ENCODE data around the gene MYH11. TPM values are rescaled to one million over a fixed set of nuclear protein-coding genes. Genes with fewer than 3 reads are reported as not detected.

Gene MYH11
- total RNA-seq, 2 donors from 2014 or later = 968 to 2,091 TPM

DNA sequence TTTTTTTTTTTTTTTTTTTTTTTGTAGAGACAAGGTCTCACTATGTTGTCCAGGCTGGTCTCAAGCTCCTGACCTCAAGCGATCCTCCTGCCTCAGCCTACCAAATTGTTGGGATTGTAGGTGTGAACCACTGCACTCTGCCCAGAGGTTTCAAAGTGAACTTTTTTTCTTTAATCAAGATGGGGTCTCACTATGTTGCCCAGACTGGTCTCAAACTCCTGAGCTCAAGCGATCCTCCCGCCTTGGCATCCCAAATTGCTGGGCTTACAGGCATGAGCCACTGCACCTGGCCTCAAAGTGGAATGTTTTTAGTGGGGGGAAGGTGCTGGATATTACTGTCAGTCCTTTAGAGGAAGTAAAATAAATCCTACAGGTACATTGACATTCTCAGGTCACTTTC lies 43.5 kb upstream of the MYH11 start:
- H3K4me1 ChIP-seq (replicated peaks) = peaks cover 7% of the 10 kb centered on the region
- no peak for TF ChIP-seq CTCF (IDR thresholded peaks at IDR 0.05)
- no peak for TF ChIP-seq POLR2AphosphoS5 (IDR thresholded peaks at IDR 0.05)
- no peak for TF ChIP-seq POLR2A (IDR thresholded peaks at IDR 0.05)
- H3K27ac ChIP-seq = no peak overlapping the region
- no peaks in the 10 kb centered on the region for H3K36me3 ChIP-seq
- H3K4me3 ChIP-seq = no peak overlapping the region
- H3K27me3 ChIP-seq (replicated peaks; ENCODE audit: insufficient read depth) = no peaks in the 10 kb centered on the region
- WGBS = 95% methylated on average over 3 of the region's 3 CpGs
- no peak for DNase-seq (ENCODE audit: low spot score)
- intact Hi-C loops (cut with DNase I) = no loop called here
- no peaks in the 10 kb centered on the region for H3K9me3 ChIP-seq

DNA sequence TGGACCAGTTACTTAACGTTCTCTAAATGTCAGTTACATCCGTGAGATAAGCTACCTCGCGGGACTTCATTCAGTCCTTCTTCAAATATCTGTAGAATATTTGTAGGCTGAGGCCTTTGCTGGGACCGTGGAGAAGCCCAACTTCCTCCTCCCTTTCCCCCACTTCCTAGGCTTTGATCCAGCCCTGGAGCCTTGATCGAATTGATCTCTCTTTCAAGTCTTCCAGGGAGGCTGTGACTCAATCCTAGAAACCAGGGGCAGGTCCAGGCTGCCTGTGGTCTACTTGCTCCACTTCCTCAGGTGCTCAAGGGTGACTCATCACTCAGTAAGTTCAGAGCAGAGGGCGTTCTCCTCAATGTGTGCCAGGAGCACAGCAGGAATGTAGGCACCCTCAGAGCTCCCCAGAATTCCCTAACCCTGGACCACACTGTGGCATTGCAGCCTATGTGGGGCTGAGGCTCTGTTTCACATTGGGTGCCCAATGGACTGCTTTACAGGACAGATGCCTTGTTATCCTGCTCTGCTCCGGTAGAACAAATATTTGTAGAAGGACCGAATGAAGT lies 42.8 kb upstream of the MYH11 start:
- WGBS = 46% methylated on average over 9 of the region's 9 CpGs
- peak overlapping the region in 1 of 2 donors; percentile 46 for H3K27ac ChIP-seq
- H3K27me3 ChIP-seq (replicated peaks; ENCODE audit: insufficient read depth) = no peaks in the 10 kb centered on the region
- DNase-seq (ENCODE audit: low spot score) = peak; percentile 64
- intact Hi-C loops (cut with DNase I) = no loop called here
- no peaks in the 10 kb centered on the region for H3K36me3 ChIP-seq
- no peaks in the 10 kb centered on the region for H3K9me3 ChIP-seq
- H3K4me3 ChIP-seq = no peak overlapping the region
- TF ChIP-seq CTCF (IDR thresholded peaks at IDR 0.05) (no peak), POLR2AphosphoS5 (IDR thresholded peaks at IDR 0.05) (peak; percentile 68), POLR2A (IDR thresholded peaks at IDR 0.05) (no peak)
- peaks cover 7% of the 10 kb centered on the region for H3K4me1 ChIP-seq (replicated peaks)

GRCh38 chr16:15898654-15899053 lies 41.8 kb upstream of the MYH11 start:
- WGBS = 94% methylated on average over 6 of the region's 6 CpGs
- Histone ChIP-seq H3K4me3 (no peak overlapping the region), H3K27ac (no peak overlapping the region), H3K9me3 (no peaks in the 10 kb centered on the region), H3K36me3 (no peaks in the 10 kb centered on the region), H3K27me3 (replicated peaks; ENCODE audit: insufficient read depth) (no peaks in the 10 kb centered on the region), H3K4me1 (replicated peaks) (peaks cover 7% of the 10 kb centered on the region)
- TF ChIP-seq POLR2A (IDR thresholded peaks at IDR 0.05) (no peak), POLR2AphosphoS5 (IDR thresholded peaks at IDR 0.05) (no peak), CTCF (IDR thresholded peaks at IDR 0.05) (no peak)
- intact Hi-C loops (cut with DNase I) = no loop called here
- no peak for DNase-seq (ENCODE audit: low spot score)

DNA sequence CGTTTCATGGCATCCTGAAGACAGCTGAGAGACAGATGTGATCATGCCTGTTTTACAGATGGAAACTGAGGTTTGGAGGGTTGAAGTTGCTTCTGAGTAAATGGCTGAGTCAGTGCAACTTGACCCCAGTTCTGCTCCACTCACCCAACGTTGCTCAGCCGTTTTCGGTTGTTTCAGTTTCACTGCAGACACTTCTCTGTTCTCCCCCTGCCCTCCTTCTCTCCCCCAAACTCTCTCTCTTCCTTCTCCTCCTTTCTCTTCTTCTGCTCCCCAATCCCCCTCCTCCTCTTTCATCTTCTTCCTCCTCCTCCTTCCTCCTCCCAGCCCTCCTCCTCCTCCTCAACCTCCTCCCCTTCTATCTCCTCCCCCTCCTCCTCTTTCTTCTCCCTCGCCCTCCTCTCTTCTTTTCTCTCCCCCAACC lies 41.0 kb upstream of the MYH11 start:
- Histone ChIP-seq H3K27ac (no peak overlapping the region), H3K27me3 (replicated peaks; ENCODE audit: insufficient read depth) (no peaks in the 10 kb centered on the region), H3K4me3 (no peak overlapping the region), H3K9me3 (no peaks in the 10 kb centered on the region), H3K36me3 (no peaks in the 10 kb centered on the region), H3K4me1 (replicated peaks) (peaks cover 7% of the 10 kb centered on the region)
- TF ChIP-seq POLR2AphosphoS5 (IDR thresholded peaks at IDR 0.05) (no peak), POLR2A (IDR thresholded peaks at IDR 0.05) (no peak), CTCF (IDR thresholded peaks at IDR 0.05) (no peak)
- DNase-seq (ENCODE audit: low spot score) = no peak
- 60% methylated on average over 5 of the region's 5 CpGs for WGBS
- intact Hi-C loops (cut with DNase I) = no loop called here

- no peaks in the 10 kb centered on the region for H3K9me3 ChIP-seq
- WGBS = 89% methylated on average over 8 of the region's 8 CpGs
- no peaks in the 10 kb centered on the region for H3K36me3 ChIP-seq
- H3K4me3 ChIP-seq = no peak overlapping the region
- no peak for DNase-seq (ENCODE audit: low spot score)
- H3K27me3 ChIP-seq (replicated peaks; ENCODE audit: insufficient read depth) = no peaks in the 10 kb centered on the region
- intact Hi-C loops (cut with DNase I) = no loop called here
- no peak for TF ChIP-seq POLR2AphosphoS5 (IDR thresholded peaks at IDR 0.05)
- TF ChIP-seq POLR2A (IDR thresholded peaks at IDR 0.05) = no peak
- no peak for TF ChIP-seq CTCF (IDR thresholded peaks at IDR 0.05)
- peaks cover 7% of the 10 kb centered on the region for H3K4me1 ChIP-seq (replicated peaks)
- no peak overlapping the region for H3K27ac ChIP-seq
These were observed 40.4 kb upstream of the MYH11 start for GRCh38 chr16:15897121-15897780.

Data from prostate gland (tissue), 2 donors.